ENCODE measurements around the gene SLC41A3. TPM values are rescaled to one million over a fixed set of nuclear protein-coding genes. Genes with fewer than 3 reads are reported as not detected.
"Not testable (repeated sequence)": the region's sequence is repeated elsewhere in the genome, so short reads cannot be mapped to it uniquely, and the experiment has no call there.

The SLC41A3 gene
- total and polyA plus RNA-seq, 2 of the 4 experiments (the other 2 are of a cell fraction) = 30.5 to 43.5 TPM

DNA sequence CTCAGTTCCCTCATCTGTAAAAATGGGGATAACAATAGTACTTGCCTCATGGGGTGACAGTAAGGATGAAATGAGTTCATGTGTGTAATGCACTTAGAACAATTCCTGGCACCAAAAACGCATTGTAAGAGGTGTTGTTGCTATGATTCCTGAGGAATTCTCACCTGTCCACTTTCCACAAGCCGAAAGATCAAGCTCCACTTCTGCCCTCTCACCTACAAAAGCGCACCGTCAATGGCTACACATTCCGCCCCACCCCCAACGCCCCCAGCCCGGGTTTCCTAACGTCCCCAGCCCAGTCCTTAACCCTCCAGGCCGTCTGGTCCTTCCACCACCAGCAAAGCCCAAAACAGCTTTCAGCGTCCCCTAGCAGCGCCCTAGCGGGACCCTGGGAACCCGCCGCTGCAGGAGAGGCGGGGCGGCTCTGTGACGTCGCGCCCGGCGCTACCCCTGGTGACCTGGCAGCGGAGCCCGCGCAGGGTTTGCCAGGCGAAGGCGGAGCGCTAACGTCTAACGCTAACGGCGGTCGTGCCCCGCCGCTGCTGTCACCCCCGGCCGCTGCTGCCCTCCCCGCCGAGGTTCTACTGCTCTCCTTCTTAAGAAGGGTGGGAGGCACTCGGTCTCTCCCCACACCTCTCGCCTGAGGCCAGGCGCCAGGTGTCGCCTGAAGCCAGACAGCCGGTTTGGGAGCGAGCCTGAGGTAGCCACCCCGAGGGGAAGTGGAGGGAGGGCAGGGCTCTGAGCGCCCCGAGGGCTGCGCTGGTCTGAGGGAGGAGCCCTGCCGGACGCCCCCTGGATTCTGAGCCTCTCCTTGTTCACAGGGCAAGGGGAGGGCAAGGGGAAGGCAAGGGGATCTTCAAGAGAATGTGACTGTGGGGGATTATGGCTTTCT lies 115.0 kb downstream of the SLC41A3 start, which contains the start of gene ROPN1B:
ROPN1B (plus strand) TSS at position 478 of the 892 bp plus-strand sequence. CDS start 2,877 bp downstream, outside the sequence.
- H2AK5ac ChIP-seq (ENCODE audit: low read depth, low read length); intact Hi-C loops (cut with micrococcal nuclease); H3K4ac ChIP-seq (ENCODE audit: low read depth, low read length); CTCF ChIA-PET; H4K91ac ChIP-seq (ENCODE audit: insufficient read depth, low read depth, low read length); H2BK15ac ChIP-seq (ENCODE audit: low read depth, low read length); H3K4me1 ChIP-seq (ENCODE audit: control insufficient read depth, insufficient read depth, low read length); H3K56ac ChIP-seq (ENCODE audit: extremely low read depth, insufficient read depth, low read length); H2AFZ ChIP-seq (replicated peaks; ENCODE audit: low read length, poor library complexity); H4K20me1 ChIP-seq (ENCODE audit: insufficient read depth, low read length); H2BK120ac ChIP-seq (ENCODE audit: low read depth, low read length); H3K27ac ChIP-seq (ENCODE audit: insufficient read depth, low read length); H3K79me1 ChIP-seq (ENCODE audit: low read depth in 1 of 2, low read length in 2 of 2); H4K8ac ChIP-seq (ENCODE audit: low read depth in 2 of 2, low read length in 2 of 2); H3K14ac ChIP-seq (replicated peaks; ENCODE audit: low read depth, low read length); H2AK9ac ChIP-seq (replicated peaks; ENCODE audit: low read depth, low read length, poor library complexity); H3K23ac ChIP-seq (ENCODE audit: low read depth, low read length); H2BK5ac ChIP-seq (ENCODE audit: low read depth, low read length, poor library complexity, severe bottlenecking); POLR2A ChIA-PET (ENCODE audit: unreplicated experiment); H2BK20ac ChIP-seq (ENCODE audit: low read depth, low read length); H3K9me3 ChIP-seq (ENCODE audit: control insufficient read depth, insufficient read depth, low read length); dilution Hi-C loops (cut with HindIII; ENCODE audit: low sequenced_read_pairs, unreplicated experiment); H4K5ac ChIP-seq (ENCODE audit: low read depth, low read length); H3K18ac ChIP-seq (ENCODE audit: low read depth, low read length); H3K9ac ChIP-seq (ENCODE audit: low read depth, low read length); H3K36me3 ChIP-seq (ENCODE audit: control insufficient read depth, insufficient read depth, low read length); H3K9me1 ChIP-seq (ENCODE audit: insufficient read depth, low read length); H3K4me2 ChIP-seq (ENCODE audit: low read depth, low read length); H3K4me3 ChIP-seq (ENCODE audit: insufficient read depth, low read depth, low read length); DNase-seq; BruUV-seq (replicated peaks): not testable (repeated sequence)
- peaks cover 31% of the 10 kb centered on the region for H3K27me3 ChIP-seq (ENCODE audit: control insufficient read depth, insufficient read depth, low read length)
- peak; percentile 63 for ATAC-seq (ENCODE audit: low read depth)
- no CpG with 5 or more reads among the region's 50 CpGs for WGBS, 2 experiments (ENCODE audit: extremely low coverage in 2 of 2, insufficient read length in 1 of 2)
- in situ Hi-C loops (cut with MboI; ENCODE audit: low sequenced_read_pairs) = loop anchor here (25.0 kb wide), 1 partner anchor 418 kb away; the partner anchor contains the start of gene CFAP100

DNA sequence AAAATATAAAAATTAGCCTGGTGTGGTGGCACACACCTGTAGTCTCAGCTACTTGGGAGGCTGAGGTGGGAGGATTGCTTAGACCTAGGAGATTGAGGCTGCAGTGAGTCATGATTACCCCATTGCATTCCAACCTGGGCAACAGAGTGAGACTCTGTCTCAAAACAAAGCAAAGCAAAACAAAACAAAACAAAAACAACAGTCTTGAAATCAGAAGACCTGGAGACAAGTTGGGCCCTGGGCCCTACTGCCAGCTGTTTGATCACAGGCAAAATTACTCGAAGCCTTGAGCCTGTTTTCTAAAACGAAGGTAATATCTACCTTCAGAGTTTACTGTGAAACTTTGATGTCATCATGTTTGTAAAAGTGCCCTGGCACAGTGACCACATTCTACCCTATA lies 115.8 kb downstream of the SLC41A3 start:
- H2BK20ac ChIP-seq (ENCODE audit: low read depth, low read length); CTCF ChIA-PET; H3K9ac ChIP-seq (ENCODE audit: low read depth, low read length); H2AFZ ChIP-seq (replicated peaks; ENCODE audit: low read length, poor library complexity); H3K36me3 ChIP-seq (ENCODE audit: control insufficient read depth, insufficient read depth, low read length); H3K18ac ChIP-seq (ENCODE audit: low read depth, low read length); H3K4me2 ChIP-seq (ENCODE audit: low read depth, low read length); H3K27ac ChIP-seq (ENCODE audit: insufficient read depth, low read length); H4K20me1 ChIP-seq (ENCODE audit: insufficient read depth, low read length); POLR2A ChIA-PET (ENCODE audit: unreplicated experiment); H3K23ac ChIP-seq (ENCODE audit: low read depth, low read length); H2BK15ac ChIP-seq (ENCODE audit: low read depth, low read length); dilution Hi-C loops (cut with HindIII; ENCODE audit: low sequenced_read_pairs, unreplicated experiment); H3K9me3 ChIP-seq (ENCODE audit: control insufficient read depth, insufficient read depth, low read length); H2AK9ac ChIP-seq (replicated peaks; ENCODE audit: low read depth, low read length, poor library complexity); H4K91ac ChIP-seq (ENCODE audit: insufficient read depth, low read depth, low read length); H4K8ac ChIP-seq (ENCODE audit: low read depth in 2 of 2, low read length in 2 of 2); H2BK120ac ChIP-seq (ENCODE audit: low read depth, low read length); H3K4me3 ChIP-seq (ENCODE audit: insufficient read depth, low read depth, low read length); H3K4me1 ChIP-seq (ENCODE audit: control insufficient read depth, insufficient read depth, low read length); H3K9me1 ChIP-seq (ENCODE audit: insufficient read depth, low read length); H3K56ac ChIP-seq (ENCODE audit: extremely low read depth, insufficient read depth, low read length); H3K4ac ChIP-seq (ENCODE audit: low read depth, low read length); H3K79me1 ChIP-seq (ENCODE audit: low read depth in 1 of 2, low read length in 2 of 2); ATAC-seq (ENCODE audit: low read depth); H3K14ac ChIP-seq (replicated peaks; ENCODE audit: low read depth, low read length); DNase-seq; intact Hi-C loops (cut with micrococcal nuclease); H4K5ac ChIP-seq (ENCODE audit: low read depth, low read length); H2BK5ac ChIP-seq (ENCODE audit: low read depth, low read length, poor library complexity, severe bottlenecking); H2AK5ac ChIP-seq (ENCODE audit: low read depth, low read length); BruUV-seq (replicated peaks): not testable (repeated sequence)
- in situ Hi-C loops (cut with MboI; ENCODE audit: low sequenced_read_pairs) = loop anchor here (25.0 kb wide), 1 partner anchor 419 kb away; the partner anchor contains the start of gene CFAP100
- no CpG with 5 or more reads among the region's 2 CpGs for WGBS, 2 experiments (ENCODE audit: extremely low coverage in 2 of 2, insufficient read length in 1 of 2)
- H3K27me3 ChIP-seq (ENCODE audit: control insufficient read depth, insufficient read depth, low read length) = peaks cover 34% of the 10 kb centered on the region

Measured in IMR-90 (cell line).